Measurements from ENCODE around the gene PRDM15.

- TF ChIP-seq CTCF (IDR thresholded peaks at IDR 0.05) (no peak), POLR2A (IDR thresholded peaks at IDR 0.05) (no peak)
These were observed 15.4 kb upstream of the PRDM15 start for GRCh38 chr21:41894511-41894910.

Data from thyroid gland (tissue), 4 donors.